ACC112 (cell line): ENCODE results near the gene ZNF652.

Source experiments
- H2AFZ ChIP-seq: fragments of 200-600 bp; sonication (generic); one replicate; pipeline ENCODE4 v1.6.0; 2017; ENCODE audit warnings: antibody characterized with exemption, low read length; ENCODE audit not compliant: unreplicated experiment
- H3K27ac ChIP-seq: fragments of 200-600 bp; sonication (generic); 2 replicates; pipeline ENCODE4 v1.5.1; 2014; ENCODE audit warnings: low read depth, mild to moderate bottlenecking, antibody characterized with exemption, low read length, moderate library complexity
- H3K27me3 ChIP-seq: fragments of 200-600 bp; sonication (generic); 2 replicates; pipeline ENCODE4 v1.6.1; 2014; ENCODE audit warnings: mild to moderate bottlenecking, antibody characterized with exemption, low read length, moderate library complexity, mixed read lengths; ENCODE audit not compliant: insufficient read depth
- H3K36me3 ChIP-seq: fragments of 200-600 bp; sonication (generic); 2 replicates; pipeline ENCODE4 v1.6.1; 2016; ENCODE audit warnings: mild to moderate bottlenecking, antibody characterized with exemption, low read length, moderate library complexity, mixed read lengths; ENCODE audit not compliant: insufficient read depth
- H3K4me1 ChIP-seq: fragments of 200-600 bp; sonication (generic); one replicate; pipeline ENCODE4 v1.6.1; 2016; ENCODE audit warnings: low read length, mixed read lengths; ENCODE audit not compliant: insufficient read depth, unreplicated experiment, control insufficient read depth
- H3K4me3 ChIP-seq: fragments of 200-600 bp; sonication (generic); 2 replicates; pipeline ENCODE4 v1.5.1; 2014; ENCODE audit warnings: mild to moderate bottlenecking, low read depth, low read length
- H3K79me2 ChIP-seq: fragments of 200-600 bp; sonication (generic); one replicate; pipeline ENCODE4 v1.6.0; 2016; ENCODE audit warnings: low read length; ENCODE audit not compliant: control insufficient read depth, unreplicated experiment, insufficient read depth

The ZNF652 gene

DNA sequence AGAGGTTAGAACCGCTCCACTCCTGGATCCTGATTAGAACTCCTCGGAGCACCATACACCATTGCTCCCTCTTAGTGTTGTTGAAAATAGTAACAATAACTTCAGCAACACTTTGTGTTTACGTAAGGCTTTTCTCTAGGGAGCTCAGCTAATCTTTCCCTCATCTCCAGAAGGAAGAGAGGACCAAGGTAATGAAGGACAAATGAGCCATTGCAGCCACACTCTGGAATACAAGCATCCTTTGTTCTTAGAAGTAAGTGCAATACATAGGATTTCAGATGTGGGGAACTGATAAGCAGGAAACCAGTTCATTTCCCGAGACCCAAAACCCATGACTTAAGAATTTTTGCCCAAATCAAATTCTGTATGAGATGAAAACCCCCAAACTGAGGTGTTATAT, 22.9 kb upstream of the ZNF652 start:
- no peaks in the 10 kb centered on the region for H3K27me3 ChIP-seq
- no peaks in the 10 kb centered on the region for H3K36me3 ChIP-seq
- no peak overlapping the region for H3K27ac ChIP-seq
- H3K79me2 ChIP-seq = no peaks in the 10 kb centered on the region
- no peak overlapping the region for H3K4me3 ChIP-seq
- no peak overlapping the region for H2AFZ ChIP-seq
- H3K4me1 ChIP-seq = peaks cover 2% of the 10 kb centered on the region

DNA sequence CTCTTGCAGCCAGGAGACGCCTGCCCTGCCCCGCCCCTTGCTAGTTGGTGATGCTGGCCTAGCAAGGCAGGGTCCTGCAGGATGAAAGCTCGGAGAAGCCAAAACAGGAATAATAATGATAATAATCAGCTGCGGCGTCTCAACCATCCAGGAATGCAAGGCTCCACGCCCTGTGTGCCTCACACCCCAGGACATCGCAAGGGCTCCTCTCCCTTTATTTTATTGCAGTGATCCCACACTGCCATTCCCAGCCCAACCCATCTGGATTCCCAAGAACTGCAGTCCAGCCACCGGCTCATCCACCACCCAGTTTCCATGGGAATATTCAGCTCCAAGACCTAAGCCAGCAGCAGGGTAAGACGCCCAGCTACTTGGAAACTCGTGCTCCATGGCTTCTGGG, 21.0 kb upstream of the ZNF652 start:
- no peak overlapping the region for H3K27ac ChIP-seq
- no peaks in the 10 kb centered on the region for H3K4me1 ChIP-seq
- H3K79me2 ChIP-seq = no peaks in the 10 kb centered on the region
- no peaks in the 10 kb centered on the region for H3K36me3 ChIP-seq
- no peaks in the 10 kb centered on the region for H3K27me3 ChIP-seq
- H2AFZ ChIP-seq = no peak overlapping the region
- no peak overlapping the region for H3K4me3 ChIP-seq

DNA sequence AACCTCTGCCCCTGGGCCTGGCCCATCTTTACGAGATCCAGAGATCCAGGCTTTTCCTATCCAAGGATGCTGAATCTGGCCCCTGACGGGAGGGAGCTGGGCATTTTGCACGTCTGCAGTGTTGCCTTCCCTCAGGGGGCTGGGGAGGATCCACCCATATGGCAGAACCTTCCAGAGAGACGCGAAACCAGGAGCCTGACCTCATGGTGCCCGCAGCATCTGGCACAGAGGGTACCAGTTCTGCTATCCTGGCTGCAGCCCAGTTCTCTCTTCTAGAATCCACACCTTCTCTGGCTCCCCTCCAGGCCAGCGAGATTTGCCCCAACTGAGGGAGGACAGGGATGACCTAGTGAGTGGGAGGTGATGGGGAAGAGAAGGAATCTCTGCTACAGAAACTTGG, 20.5 kb upstream of the ZNF652 start:
- no peaks in the 10 kb centered on the region for H3K27me3 ChIP-seq
- no peaks in the 10 kb centered on the region for H3K4me1 ChIP-seq
- H3K36me3 ChIP-seq = no peaks in the 10 kb centered on the region
- H3K4me3 ChIP-seq = no peak overlapping the region
- H3K27ac ChIP-seq = no peak overlapping the region
- no peaks in the 10 kb centered on the region for H3K79me2 ChIP-seq
- no peak overlapping the region for H2AFZ ChIP-seq

DNA sequence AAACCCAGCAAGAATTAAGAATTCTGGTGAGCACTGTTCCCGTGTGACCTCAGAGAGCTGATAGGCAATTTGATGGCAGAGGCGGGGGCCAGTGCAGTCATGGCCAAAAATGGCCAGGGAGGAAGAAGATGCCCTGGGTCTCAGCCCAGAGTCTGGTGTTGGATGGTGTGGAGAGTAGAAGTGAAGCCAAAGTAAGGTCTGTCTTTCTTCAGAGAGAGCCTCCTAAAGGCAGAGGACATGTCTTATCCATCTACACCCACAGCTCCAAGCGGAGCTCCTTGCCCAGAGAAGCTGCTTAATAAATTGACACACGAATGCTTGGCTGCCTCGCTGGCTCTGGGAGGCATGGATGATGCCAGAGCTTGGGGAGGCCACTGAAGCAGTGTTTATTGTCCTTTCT, 19.7 kb upstream of the ZNF652 start:
- Histone ChIP-seq H3K4me3 (no peak overlapping the region), H3K27ac (no peak overlapping the region), H3K27me3 (no peaks in the 10 kb centered on the region), H2AFZ (no peak overlapping the region), H3K36me3 (no peaks in the 10 kb centered on the region), H3K4me1 (no peaks in the 10 kb centered on the region), H3K79me2 (no peaks in the 10 kb centered on the region)

DNA sequence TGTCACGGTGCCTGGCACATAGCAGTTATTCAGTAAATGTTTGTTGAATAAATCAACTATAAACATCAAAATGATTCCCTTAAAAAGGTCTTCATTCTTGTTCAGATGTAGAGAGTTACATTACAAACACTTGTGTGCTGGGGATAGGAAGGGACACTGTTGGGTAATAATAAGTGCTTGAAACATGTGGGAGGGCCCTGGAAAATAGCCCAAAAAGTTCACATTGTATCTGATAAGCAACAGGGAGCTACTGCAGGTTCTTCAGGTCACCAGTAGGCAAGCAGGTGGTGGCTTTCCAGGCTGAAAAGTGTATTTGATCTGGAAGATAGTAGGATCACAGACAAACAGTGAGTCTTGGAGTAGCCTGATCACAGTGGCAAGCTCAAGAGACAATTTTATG, 19.0 kb upstream of the ZNF652 start:
- Histone ChIP-seq H3K27ac (no peak overlapping the region), H3K4me1 (no peaks in the 10 kb centered on the region), H3K4me3 (no peak overlapping the region), H2AFZ (no peak overlapping the region), H3K27me3 (no peaks in the 10 kb centered on the region), H3K36me3 (no peaks in the 10 kb centered on the region), H3K79me2 (no peaks in the 10 kb centered on the region)

DNA sequence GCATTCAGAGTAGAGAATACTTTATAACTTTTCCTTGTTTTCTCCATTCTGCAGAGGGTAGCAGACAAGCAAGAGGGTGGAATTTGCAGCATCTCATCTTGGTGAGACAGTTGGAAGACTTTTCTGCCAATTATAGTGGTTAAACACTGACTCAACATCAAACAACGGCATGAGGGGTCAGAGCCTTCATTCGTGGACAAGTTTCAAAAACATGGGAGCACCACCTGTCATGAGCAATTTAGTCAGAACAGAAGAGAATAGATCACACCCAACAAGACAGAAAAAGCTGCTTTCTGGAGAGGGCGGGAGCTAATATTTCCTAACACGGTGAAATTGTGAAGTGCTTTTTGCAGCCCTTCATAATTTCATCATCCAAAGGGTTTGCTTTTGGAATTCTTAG, 17.9 kb upstream of the ZNF652 start:
- H3K4me3 ChIP-seq = no peak overlapping the region

DNA sequence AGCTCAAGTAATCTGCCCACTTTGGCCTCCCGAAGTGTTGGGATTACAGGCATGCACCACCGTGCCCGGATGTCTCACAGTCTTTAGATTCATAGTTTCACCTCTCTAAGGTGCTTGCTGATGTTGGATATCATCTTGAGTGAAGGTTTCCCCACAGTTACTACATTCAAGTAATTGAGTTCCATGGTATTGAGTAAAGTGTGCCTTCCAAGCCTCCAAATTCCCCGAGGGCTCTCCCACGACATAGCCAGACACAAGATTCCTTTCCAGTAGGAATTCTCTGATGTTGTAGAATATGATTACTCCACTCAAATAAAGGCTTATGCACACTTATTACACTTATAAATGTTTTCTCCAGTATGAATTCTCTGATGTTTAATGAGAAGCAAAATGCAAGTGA, 16.3 kb upstream of the ZNF652 start:
- Histone ChIP-seq H3K27ac (no peak overlapping the region), H2AFZ (no peak overlapping the region), H3K4me1 (no peaks in the 10 kb centered on the region), H3K27me3 (no peaks in the 10 kb centered on the region), H3K4me3 (no peak overlapping the region), H3K36me3 (no peaks in the 10 kb centered on the region), H3K79me2 (no peaks in the 10 kb centered on the region)

More for the DNA sequence above, 17.9 kb upstream of the ZNF652 start:
- H3K79me2 ChIP-seq = no peaks in the 10 kb centered on the region
- H3K27ac ChIP-seq = no peak overlapping the region
- no peaks in the 10 kb centered on the region for H3K36me3 ChIP-seq
- H3K27me3 ChIP-seq = no peaks in the 10 kb centered on the region
- no peak overlapping the region for H2AFZ ChIP-seq
- no peaks in the 10 kb centered on the region for H3K4me1 ChIP-seq

DNA sequence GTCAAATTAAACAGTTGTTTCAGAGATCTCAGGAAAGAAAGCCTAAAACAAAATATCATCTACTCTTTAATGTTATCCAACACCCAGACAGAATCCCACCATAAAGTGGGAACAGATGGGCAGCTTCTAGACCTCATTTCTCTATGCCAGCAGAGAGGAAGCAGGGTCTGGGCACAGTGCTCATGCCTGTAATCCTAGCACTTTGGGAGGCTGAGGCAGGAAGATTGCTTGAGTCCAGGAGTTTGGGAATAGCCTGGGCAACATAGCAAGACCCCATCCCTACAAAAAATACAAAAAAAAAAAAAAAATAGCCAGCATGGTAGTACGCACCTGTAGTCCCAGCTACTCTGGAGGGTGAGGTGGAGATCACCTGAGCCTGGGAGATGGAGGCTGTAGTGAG, 13.5 kb upstream of the ZNF652 start:
- H3K27me3 ChIP-seq = no peaks in the 10 kb centered on the region

DNA sequence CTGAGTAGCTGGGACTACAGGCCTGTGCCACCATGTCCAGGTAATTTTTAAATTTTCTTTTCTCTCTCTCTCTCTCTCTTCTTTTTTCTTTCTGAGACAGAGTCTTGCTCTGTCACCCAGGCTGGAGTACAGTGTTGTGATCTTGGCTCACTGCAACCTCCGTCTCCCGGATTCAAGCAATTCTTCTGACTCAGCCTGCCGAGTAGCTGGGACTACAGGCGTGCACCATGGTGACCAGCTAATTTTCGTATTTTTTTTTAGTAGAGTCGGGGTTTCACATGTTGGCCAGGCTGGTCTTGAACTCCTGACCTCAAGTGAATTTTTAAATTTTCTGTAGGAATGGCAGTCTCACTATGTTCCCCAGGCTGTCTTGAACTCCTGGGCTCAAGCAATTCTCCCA, 11.1 kb upstream of the ZNF652 start:
- Histone ChIP-seq H3K36me3 (no peaks in the 10 kb centered on the region), H3K27me3 (no peaks in the 10 kb centered on the region), H3K4me3 (no peak overlapping the region), H3K4me1 (no peaks in the 10 kb centered on the region), H3K79me2 (no peaks in the 10 kb centered on the region), H2AFZ (no peak overlapping the region), H3K27ac (no peak overlapping the region)

More for the DNA sequence above, 13.5 kb upstream of the ZNF652 start:
- Histone ChIP-seq H3K4me3 (no peak overlapping the region), H3K36me3 (no peaks in the 10 kb centered on the region), H3K27ac (no peak overlapping the region), H3K4me1 (no peaks in the 10 kb centered on the region), H3K79me2 (no peaks in the 10 kb centered on the region), H2AFZ (no peak overlapping the region)

DNA sequence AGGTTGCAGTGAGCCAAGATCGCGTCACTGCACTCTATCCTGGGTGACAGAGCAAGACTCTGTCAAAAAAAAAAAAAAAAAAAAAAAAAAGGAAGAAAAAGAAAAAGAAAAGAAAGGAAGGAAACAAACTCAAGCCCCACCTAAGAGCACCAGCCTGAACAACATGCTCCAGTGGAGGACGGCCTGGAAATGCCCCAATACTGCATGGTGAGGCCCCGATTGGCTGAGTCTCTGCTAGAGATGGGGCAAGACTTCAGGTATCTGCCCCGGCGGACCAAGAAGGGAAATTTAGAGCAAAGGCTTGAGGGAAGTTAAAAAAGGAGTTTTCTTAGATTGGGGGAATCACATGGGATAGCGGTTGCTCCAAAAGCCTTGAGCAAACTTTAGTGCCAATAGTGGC, 10.4 kb upstream of the ZNF652 start:
- Histone ChIP-seq H3K27ac (no peak overlapping the region), H3K4me1 (no peaks in the 10 kb centered on the region), H2AFZ (no peak overlapping the region), H3K27me3 (no peaks in the 10 kb centered on the region), H3K36me3 (no peaks in the 10 kb centered on the region), H3K79me2 (no peaks in the 10 kb centered on the region), H3K4me3 (no peak overlapping the region)

DNA sequence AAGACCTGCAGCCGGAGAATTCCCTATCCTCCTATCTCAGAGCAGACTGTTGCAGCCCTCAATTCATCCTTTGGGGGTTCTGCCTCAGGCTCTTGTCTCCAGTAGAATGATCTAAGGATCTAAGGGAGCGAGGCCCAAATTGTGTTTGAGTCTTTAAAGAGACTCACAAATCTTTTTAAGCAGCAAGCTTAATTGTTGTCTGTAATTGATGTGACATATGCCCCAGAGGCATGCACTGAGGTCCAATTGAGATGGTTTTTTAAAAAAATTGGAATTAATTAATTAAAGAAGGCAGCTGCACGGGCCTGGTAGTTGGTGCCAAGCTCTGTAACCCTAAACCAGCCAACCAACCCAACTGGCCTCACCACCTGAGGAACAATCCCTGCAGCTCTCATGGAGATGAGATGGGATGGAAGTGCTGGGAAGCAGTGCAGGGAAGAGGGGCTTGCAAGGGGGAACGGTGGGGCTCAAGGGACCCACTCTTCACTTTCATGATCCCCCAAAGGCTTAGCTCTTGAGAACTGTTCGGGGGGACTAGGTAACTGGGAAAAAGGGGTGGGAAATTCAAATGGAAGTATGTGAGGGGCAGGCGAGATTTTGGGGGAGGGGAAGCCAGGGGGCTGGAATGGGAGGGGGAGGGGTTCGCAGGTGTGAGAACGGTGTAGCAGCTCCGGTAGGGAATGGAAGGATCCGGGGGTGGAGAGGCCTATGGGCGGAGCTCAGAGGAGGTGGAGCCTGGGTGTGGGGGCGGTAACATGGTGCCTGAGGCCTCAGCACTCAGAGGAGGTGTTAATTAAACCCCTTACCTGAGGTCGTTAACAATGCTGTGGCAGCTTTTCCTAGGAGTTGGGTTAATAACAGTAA, 9.2 kb upstream of the ZNF652 start:
- no peak overlapping the region for H3K4me3 ChIP-seq
- H3K36me3 ChIP-seq = no peaks in the 10 kb centered on the region
- H3K4me1 ChIP-seq = no peaks in the 10 kb centered on the region
- H2AFZ ChIP-seq = no peak overlapping the region
- no peaks in the 10 kb centered on the region for H3K79me2 ChIP-seq
- no peak overlapping the region for H3K27ac ChIP-seq
- no peaks in the 10 kb centered on the region for H3K27me3 ChIP-seq
